KBM-7 (cell line): ENCODE data around the gene TPRG1.

Experiments
- DNase-seq: peaks from one replicate; pipeline ENCODE4 v3.0.0-alpha.2; 2015
- in situ Hi-C: fragments of 300-500 bp; cut with MboI; formaldehyde crosslinking; loops from 2 replicates; pipeline ENCODE4 v1.14.3; 2020; ENCODE audit warnings: low sequenced_read_pairs, low pct_unique_long_range_greater_than_20kb, mixed read lengths

TPRG1 gene

GRCh38 chr3:189212681-189213080 is 40.9 kb downstream of the TPRG1 start:
- DNase-seq: no peak
- in situ Hi-C loops: no loop called here

DNA sequence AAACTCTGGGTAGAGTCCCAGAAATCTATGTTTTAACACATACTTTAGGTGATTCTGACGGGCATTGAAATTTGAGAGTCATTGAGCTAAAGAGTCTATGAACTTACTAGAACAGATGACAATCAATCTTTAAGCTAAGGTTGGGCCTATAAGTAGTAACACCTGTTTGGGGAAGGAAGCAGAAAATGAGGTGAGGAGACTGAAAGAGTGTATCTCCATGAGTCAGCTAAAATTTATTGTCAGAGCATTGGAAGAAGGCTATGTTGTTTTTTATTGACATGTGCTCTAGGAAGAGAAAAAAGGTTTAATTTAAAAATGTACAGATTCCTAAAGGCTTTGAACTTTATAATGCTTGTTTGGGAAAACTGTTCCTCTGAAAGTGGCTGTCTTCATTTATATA is 42.9 kb downstream of the TPRG1 start:
- in situ Hi-C loops: no loop called here
- no peak for DNase-seq

- no peak for DNase-seq
- in situ Hi-C loops: no loop called here
These were observed 51.3 kb downstream of the TPRG1 start for GRCh38 chr3:189222927-189223636.

DNA sequence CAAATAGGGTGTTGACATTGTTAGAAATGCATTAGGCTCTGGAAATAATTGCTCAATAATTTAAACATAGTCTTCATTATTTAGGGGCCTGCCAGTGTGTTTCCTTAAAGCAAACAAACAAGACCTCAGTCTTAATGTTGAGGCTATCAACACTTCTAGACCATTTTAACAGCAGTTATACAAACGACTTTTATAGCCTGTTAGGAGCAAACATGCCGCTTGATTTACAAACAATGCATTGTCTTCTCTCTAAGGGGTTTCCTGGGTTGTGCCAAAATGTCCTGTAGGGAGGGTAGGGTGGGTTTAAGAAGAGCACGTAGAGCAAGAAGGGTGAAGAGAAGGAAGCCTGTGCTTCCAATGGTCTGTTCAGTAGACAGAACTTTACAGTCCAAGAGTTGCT is 53.7 kb downstream of the TPRG1 start:
- in situ Hi-C loops: no loop called here
- DNase-seq: no peak

GRCh38 chr3:189227249-189227648 is 55.5 kb downstream of the TPRG1 start:
- no peak for DNase-seq
- in situ Hi-C loops: no loop called here

- no peak for DNase-seq
- in situ Hi-C loops: no loop called here
These were observed 57.5 kb downstream of the TPRG1 start for GRCh38 chr3:189229196-189229828.

DNA sequence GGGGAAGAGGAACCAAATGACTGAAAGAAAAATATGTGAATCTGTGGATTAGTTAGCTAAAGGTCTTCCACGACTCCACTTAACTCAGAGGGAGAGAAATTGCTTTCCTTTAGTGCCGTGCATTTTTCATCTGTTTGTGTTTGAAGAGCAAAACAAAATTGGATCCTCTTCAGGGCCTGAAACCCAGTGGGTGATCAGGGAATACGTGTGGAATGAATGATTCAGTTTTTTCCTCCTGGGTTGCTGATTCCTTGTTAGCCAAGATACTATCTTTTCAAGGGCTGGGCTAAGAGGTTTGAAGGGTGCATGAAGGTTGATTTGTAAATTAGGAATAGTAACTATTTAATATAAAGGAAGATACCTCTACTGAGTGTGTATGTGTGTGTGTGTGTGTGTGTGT is 61.0 kb downstream of the TPRG1 start:
- in situ Hi-C loops: no loop called here
- no peak for DNase-seq

- in situ Hi-C loops: no loop called here
- DNase-seq: peak; percentile 38
These were observed 61.6 kb downstream of the TPRG1 start for GRCh38 chr3:189233225-189233858.

DNA sequence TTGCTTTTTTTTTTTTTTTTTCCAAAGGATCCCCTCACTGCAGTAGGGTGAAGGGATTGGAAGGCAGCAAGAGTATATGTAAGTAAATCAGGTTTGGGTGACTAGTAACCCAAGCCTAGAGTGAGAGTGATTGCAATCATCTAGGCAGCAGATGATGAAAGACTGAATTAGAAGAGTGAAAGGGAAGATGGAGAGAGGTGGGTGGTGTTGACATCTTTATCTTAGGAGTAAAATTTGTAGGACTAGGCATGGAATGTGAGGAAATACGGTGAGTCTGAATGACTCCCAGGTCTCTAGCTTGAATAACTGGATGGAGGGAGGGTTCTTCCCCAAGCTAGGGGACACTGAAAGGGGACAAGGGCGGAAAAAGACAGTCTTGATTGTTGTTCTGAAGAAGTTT is 63.4 kb downstream of the TPRG1 start:
- no peak for DNase-seq
- in situ Hi-C loops: no loop called here

DNA sequence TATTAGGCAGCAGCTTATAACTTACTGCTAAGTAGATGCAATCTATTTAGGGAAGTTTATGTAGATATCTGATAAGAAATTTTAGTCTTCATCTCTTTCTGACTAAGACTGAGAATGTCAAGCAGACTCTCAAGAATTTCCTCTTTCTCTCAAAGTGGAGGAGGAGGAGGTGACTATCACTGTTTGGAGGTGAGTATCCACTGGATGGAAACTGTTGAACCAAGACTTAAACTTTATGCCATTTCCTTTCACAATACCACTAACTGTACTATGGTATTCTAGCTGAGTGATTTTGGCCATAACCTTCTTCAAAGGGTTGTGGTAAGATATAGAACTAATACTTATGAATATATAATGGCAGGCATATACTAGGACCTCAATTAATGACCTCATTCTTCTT is 64.6 kb downstream of the TPRG1 start:
- no peak for DNase-seq
- in situ Hi-C loops: no loop called here

- in situ Hi-C loops: no loop called here
- DNase-seq: no peak
These were observed 65.8 kb downstream of the TPRG1 start for GRCh38 chr3:189237526-189237925.

GRCh38 chr3:189238071-189238470 is 66.3 kb downstream of the TPRG1 start:
- DNase-seq: no peak
- in situ Hi-C loops: no loop called here

DNA sequence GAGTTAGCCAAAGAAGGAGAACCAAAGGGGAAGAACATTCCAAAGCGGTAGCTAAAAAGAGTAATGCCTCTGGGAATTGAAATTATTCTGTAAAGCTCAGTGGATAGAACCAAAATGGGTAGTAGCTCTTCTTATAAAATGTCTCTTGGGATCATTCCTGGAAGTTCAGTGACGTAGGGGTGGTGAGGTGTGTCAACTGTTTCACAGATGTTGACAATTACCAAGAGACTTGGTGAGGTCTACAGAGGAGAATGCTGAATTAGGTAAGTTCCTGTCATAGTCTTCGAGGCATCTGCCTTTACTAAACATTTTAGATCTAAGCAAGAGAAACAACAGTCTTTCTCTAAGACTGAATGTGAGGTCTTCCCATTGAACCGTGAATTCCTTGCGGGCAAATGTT is 67.8 kb downstream of the TPRG1 start:
- in situ Hi-C loops: no loop called here
- DNase-seq: no peak

GRCh38 chr3:189249987-189250386 is 78.2 kb downstream of the TPRG1 start:
- no peak for DNase-seq
- in situ Hi-C loops: loop anchor here (25.0 kb wide), 1 partner anchor 687 kb away; no protein-coding TSS in a partner anchor

GRCh38 chr3:189258261-189258660 is 86.5 kb downstream of the TPRG1 start:
- in situ Hi-C loops: loop anchor here (25.0 kb wide), 1 partner anchor 679 kb away; no protein-coding TSS in a partner anchor
- no peak for DNase-seq

- no peak for DNase-seq
- in situ Hi-C loops: loop anchor here (25.0 kb wide), 1 partner anchor 676 kb away; no protein-coding TSS in a partner anchor
These were observed 89.1 kb downstream of the TPRG1 start for GRCh38 chr3:189260556-189261493.

GRCh38 chr3:189262746-189263145 is 91.0 kb downstream of the TPRG1 start:
- in situ Hi-C loops: loop anchor here (25.0 kb wide), 1 partner anchor 675 kb away; no protein-coding TSS in a partner anchor
- DNase-seq: no peak

GRCh38 chr3:189267981-189268613 is 96.3 kb downstream of the TPRG1 start:
- peak; percentile 3 for DNase-seq
- in situ Hi-C loops: loop anchor here (25.0 kb wide), 1 partner anchor 669 kb away; no protein-coding TSS in a partner anchor

- in situ Hi-C loops: loop anchor here (25.0 kb wide), 1 partner anchor 668 kb away; no protein-coding TSS in a partner anchor
- no peak for DNase-seq
These were observed 97.6 kb downstream of the TPRG1 start for GRCh38 chr3:189269365-189269764.
